Measurements from ENCODE around the gene MYO3A. TPM values are rescaled to one million over a fixed set of nuclear protein-coding genes. Genes with fewer than 3 reads are reported as not detected.

The MYO3A gene
- total and polyA plus RNA-seq, 2 experiments from 2014 or later, result 3.0 to 10.7 TPM

DNA sequence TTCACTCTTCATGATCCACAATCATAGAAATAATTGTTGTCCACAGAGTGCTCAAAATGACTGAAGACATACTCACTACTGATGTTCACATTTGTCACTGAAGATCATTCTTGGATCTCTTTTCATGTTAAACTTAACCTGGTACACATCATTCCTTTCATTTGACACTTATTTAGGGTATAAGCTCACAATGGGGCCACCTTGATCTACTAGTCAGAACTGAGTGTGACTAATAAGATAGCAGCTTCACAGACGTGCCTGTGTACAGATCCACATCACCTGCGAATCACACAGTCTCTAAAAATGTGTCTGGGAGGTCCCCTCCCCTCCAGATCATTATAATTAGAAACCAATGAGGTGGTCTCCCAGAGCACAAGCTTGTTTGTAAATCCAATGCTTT, 304.3 kb downstream of the MYO3A start (continued):
- TF ChIP-seq, protein P1, sequence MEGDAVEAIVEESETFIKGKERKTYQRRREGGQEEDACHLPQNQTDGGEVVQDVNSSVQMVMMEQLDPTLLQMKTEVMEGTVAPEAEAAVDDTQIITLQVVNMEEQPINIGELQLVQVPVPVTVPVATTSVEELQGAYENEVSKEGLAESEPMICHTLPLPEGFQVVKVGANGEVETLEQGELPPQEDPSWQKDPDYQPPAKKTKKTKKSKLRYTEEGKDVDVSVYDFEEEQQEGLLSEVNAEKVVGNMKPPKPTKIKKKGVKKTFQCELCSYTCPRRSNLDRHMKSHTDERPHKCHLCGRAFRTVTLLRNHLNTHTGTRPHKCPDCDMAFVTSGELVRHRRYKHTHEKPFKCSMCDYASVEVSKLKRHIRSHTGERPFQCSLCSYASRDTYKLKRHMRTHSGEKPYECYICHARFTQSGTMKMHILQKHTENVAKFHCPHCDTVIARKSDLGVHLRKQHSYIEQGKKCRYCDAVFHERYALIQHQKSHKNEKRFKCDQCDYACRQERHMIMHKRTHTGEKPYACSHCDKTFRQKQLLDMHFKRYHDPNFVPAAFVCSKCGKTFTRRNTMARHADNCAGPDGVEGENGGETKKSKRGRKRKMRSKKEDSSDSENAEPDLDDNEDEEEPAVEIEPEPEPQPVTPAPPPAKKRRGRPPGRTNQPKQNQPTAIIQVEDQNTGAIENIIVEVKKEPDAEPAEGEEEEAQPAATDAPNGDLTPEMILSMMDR (conservative IDR thresholded peaks at IDR 0.05; ENCODE audit: low read depth in 2 of 2), result no peak
- no peak for TF ChIP-seq NANOG (IDR thresholded peaks at IDR 0.05; ENCODE audit: borderline replicate concordance)

GRCh38 chr10:26242706-26243350, 308.8 kb downstream of the MYO3A start:
- H3K27ac Mint-ChIP-seq, result no peak overlapping the region
- 0 out of 2 replicates have a peak overlapping the region, but pooled peaks have one; percentile 55 for H3K4me2 ChIP-seq
- H4K20me1 ChIP-seq (replicated peaks; ENCODE audit: insufficient read depth), result no peaks in the 10 kb centered on the region
- no peaks in the 10 kb centered on the region for H3F3A ChIP-seq (replicated peaks; ENCODE audit: low read depth)
- TF ChIP-seq ZNF114 (CRISPR knock-in tag; IDR thresholded peaks at IDR 0.05) (no peak), JUNB (IDR thresholded peaks at IDR 0.05; ENCODE audit: unreplicated experiment) (no peak)
- TF ChIP-seq, protein P2, sequence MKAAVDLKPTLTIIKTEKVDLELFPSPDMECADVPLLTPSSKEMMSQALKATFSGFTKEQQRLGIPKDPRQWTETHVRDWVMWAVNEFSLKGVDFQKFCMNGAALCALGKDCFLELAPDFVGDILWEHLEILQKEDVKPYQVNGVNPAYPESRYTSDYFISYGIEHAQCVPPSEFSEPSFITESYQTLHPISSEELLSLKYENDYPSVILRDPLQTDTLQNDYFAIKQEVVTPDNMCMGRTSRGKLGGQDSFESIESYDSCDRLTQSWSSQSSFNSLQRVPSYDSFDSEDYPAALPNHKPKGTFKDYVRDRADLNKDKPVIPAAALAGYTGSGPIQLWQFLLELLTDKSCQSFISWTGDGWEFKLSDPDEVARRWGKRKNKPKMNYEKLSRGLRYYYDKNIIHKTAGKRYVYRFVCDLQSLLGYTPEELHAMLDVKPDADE (IDR thresholded peaks at IDR 0.05), result no peak
- H3K79me2 ChIP-seq (replicated peaks; ENCODE audit: insufficient read depth), result no peaks in the 10 kb centered on the region
- peak overlapping the region; percentile 70; the same call in 1 of the 2 replicates for H2AFZ ChIP-seq
- H3K4me3 Mint-ChIP-seq, result no peak overlapping the region
- H3K9me3 Mint-ChIP-seq, result no peaks in the 10 kb centered on the region
- no peaks in the 10 kb centered on the region for H3K36me3 ChIP-seq (ENCODE audit: insufficient read depth)
- H3K9me2 ChIP-seq (ENCODE audit: insufficient read depth), result no peaks in the 10 kb centered on the region
- DNase-seq (ENCODE audit: low spot score) (peak; percentile 49), ATAC-seq (peak; percentile 81)
- peaks cover 11% of the 10 kb centered on the region for H3K4me1 ChIP-seq (ENCODE audit: insufficient read depth)
- no peak overlapping the region for H3K4me3 ChIP-seq
- no peaks in the 10 kb centered on the region for H3K27me3 ChIP-seq (ENCODE audit: insufficient read depth)
- peaks cover 2% of the 10 kb centered on the region for H3K27me3 Mint-ChIP-seq (ENCODE audit: insufficient read depth, low read depth, poor library complexity)
- H3K27ac ChIP-seq (ENCODE audit: low read depth), result no peak overlapping the region
- H3K4me1 Mint-ChIP-seq, result peaks cover 11% of the 10 kb centered on the region
- no peaks in the 10 kb centered on the region for H3K36me3 Mint-ChIP-seq (ENCODE audit: low read depth)

- H3K27me3 ChIP-seq (ENCODE audit: insufficient read depth), result no peaks in the 10 kb centered on the region
- H4K20me1 ChIP-seq (replicated peaks; ENCODE audit: insufficient read depth), result no peaks in the 10 kb centered on the region
- no peak overlapping the region for H3K27ac Mint-ChIP-seq
- H3K79me2 ChIP-seq (replicated peaks; ENCODE audit: insufficient read depth), result no peaks in the 10 kb centered on the region
- no peaks in the 10 kb centered on the region for H3K9me2 ChIP-seq (ENCODE audit: insufficient read depth)
- no peak for DNase-seq (ENCODE audit: low spot score)
- H3K9me3 Mint-ChIP-seq, result no peaks in the 10 kb centered on the region
- H2AFZ ChIP-seq, result peak overlapping the region; percentile 70; the same call in 1 of the 2 replicates
- H3K4me3 Mint-ChIP-seq, result no peak overlapping the region
- H3K36me3 ChIP-seq (ENCODE audit: insufficient read depth), result no peaks in the 10 kb centered on the region
- H3K4me3 ChIP-seq, result no peak overlapping the region
- peaks cover 15% of the 10 kb centered on the region for H3K4me1 Mint-ChIP-seq
- 0 out of 2 replicates have a peak overlapping the region, but pooled peaks have one; percentile 55 for H3K4me2 ChIP-seq
- peaks cover 11% of the 10 kb centered on the region for H3K4me1 ChIP-seq (ENCODE audit: insufficient read depth)
- no peaks in the 10 kb centered on the region for H3F3A ChIP-seq (replicated peaks; ENCODE audit: low read depth)
- peaks cover 2% of the 10 kb centered on the region for H3K27me3 Mint-ChIP-seq (ENCODE audit: insufficient read depth, low read depth, poor library complexity)
- no peaks in the 10 kb centered on the region for H3K36me3 Mint-ChIP-seq (ENCODE audit: low read depth)
- H3K27ac ChIP-seq (ENCODE audit: low read depth), result no peak overlapping the region
- no peak for ATAC-seq
- TF ChIP-seq, protein P3, sequence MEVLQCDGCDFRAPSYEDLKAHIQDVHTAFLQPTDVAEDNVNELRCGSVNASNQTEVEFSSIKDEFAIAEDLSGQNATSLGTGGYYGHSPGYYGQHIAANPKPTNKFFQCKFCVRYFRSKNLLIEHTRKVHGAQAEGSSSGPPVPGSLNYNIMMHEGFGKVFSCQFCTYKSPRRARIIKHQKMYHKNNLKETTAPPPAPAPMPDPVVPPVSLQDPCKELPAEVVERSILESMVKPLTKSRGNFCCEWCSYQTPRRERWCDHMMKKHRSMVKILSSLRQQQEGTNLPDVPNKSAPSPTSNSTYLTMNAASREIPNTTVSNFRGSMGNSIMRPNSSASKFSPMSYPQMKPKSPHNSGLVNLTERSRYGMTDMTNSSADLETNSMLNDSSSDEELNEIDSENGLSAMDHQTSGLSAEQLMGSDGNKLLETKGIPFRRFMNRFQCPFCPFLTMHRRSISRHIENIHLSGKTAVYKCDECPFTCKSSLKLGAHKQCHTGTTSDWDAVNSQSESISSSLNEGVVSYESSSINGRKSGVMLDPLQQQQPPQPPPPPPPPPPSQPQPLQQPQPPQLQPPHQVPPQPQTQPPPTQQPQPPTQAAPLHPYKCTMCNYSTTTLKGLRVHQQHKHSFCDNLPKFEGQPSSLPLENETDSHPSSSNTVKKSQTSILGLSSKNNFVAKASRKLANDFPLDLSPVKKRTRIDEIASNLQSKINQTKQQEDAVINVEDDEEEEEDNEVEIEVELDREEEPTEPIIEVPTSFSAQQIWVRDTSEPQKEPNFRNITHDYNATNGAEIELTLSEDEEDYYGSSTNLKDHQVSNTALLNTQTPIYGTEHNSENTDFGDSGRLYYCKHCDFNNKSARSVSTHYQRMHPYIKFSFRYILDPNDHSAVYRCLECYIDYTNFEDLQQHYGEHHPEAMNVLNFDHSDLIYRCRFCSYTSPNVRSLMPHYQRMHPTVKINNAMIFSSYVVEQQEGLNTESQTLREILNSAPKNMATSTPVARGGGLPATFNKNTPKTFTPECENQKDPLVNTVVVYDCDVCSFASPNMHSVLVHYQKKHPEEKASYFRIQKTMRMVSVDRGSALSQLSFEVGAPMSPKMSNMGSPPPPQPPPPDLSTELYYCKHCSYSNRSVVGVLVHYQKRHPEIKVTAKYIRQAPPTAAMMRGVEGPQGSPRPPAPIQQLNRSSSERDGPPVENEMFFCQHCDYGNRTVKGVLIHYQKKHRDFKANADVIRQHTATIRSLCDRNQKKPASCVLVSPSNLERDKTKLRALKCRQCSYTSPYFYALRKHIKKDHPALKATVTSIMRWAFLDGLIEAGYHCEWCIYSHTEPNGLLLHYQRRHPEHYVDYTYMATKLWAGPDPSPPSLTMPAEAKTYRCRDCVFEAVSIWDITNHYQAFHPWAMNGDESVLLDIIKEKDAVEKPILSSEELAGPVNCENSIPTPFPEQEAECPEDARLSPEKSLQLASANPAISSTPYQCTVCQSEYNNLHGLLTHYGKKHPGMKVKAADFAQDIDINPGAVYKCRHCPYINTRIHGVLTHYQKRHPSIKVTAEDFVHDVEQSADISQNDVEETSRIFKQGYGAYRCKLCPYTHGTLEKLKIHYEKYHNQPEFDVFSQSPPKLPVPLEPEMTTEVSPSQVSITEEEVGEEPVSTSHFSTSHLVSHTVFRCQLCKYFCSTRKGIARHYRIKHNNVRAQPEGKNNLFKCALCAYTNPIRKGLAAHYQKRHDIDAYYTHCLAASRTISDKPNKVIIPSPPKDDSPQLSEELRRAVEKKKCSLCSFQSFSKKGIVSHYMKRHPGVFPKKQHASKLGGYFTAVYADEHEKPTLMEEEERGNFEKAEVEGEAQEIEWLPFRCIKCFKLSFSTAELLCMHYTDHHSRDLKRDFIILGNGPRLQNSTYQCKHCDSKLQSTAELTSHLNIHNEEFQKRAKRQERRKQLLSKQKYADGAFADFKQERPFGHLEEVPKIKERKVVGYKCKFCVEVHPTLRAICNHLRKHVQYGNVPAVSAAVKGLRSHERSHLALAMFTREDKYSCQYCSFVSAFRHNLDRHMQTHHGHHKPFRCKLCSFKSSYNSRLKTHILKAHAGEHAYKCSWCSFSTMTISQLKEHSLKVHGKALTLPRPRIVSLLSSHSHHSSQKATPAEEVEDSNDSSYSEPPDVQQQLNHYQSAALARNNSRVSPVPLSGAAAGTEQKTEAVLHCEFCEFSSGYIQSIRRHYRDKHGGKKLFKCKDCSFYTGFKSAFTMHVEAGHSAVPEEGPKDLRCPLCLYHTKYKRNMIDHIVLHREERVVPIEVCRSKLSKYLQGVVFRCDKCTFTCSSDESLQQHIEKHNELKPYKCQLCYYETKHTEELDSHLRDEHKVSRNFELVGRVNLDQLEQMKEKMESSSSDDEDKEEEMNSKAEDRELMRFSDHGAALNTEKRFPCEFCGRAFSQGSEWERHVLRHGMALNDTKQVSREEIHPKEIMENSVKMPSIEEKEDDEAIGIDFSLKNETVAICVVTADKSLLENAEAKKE (CRISPR knock-in tag; IDR thresholded peaks at IDR 0.05), result no peak
- TF ChIP-seq POLR2AphosphoS5 (IDR thresholded peaks at IDR 0.05; ENCODE audit: low read depth) (no peak), NANOG (IDR thresholded peaks at IDR 0.05; ENCODE audit: borderline replicate concordance) (no peak), ZNF331 (CRISPR knock-in tag; IDR thresholded peaks at IDR 0.05; ENCODE audit: low read depth) (no peak), ZNF114 (CRISPR knock-in tag; IDR thresholded peaks at IDR 0.05) (no peak), STAT1 (IDR thresholded peaks at IDR 0.05; ENCODE audit: unreplicated experiment) (no peak)
Measured at GRCh38 chr10:26243351-26243720, 309.3 kb downstream of the MYO3A start.
